ENCODE measurements around the gene TCEANC2. TPM values are rescaled to one million over a fixed set of nuclear protein-coding genes. Genes with fewer than 3 reads are reported as not detected.

Gene TCEANC2
- total RNA-seq, 1 donor, result 2.5 TPM

- Histone ChIP-seq H3K4me1 (ENCODE audit: insufficient read depth, low read length) (no peaks in the 10 kb centered on the region), H3K79me2 (ENCODE audit: insufficient read depth, low read length) (no peaks in the 10 kb centered on the region), H3K9me3 (ENCODE audit: low read depth, low read length) (no peaks in the 10 kb centered on the region), H3K27me3 (ENCODE audit: insufficient read depth, low read length) (peaks cover 34% of the 10 kb centered on the region), H2AFZ (ENCODE audit: low read length) (no peak overlapping the region), H4K20me1 (ENCODE audit: insufficient read depth, low read length) (no peaks in the 10 kb centered on the region), H3K36me3 (ENCODE audit: insufficient read depth, low read length) (no peaks in the 10 kb centered on the region), H3K27ac (ENCODE audit: low read depth, low read length) (no peak overlapping the region), H3K4me2 (ENCODE audit: insufficient read depth, low read length) (no peak overlapping the region), H3K4me3 (ENCODE audit: insufficient read depth, low read length) (no peak overlapping the region)
- DNase-seq (ENCODE audit: insufficient read length, low spot score, missing footprints), result peak; percentile 77
- TF ChIP-seq CTCF (IDR thresholded peaks at IDR 0.05; ENCODE audit: extremely low read depth, low read depth, low read length), result no peak
Observed at GRCh38 chr1:54011316-54012007, 41.9 kb upstream of the TCEANC2 start.

GRCh38 chr1:54012008-54012325 lies 41.4 kb upstream of the TCEANC2 start:
- no peaks in the 10 kb centered on the region for H3K79me2 ChIP-seq (ENCODE audit: insufficient read depth, low read length)
- TF ChIP-seq CTCF (IDR thresholded peaks at IDR 0.05; ENCODE audit: extremely low read depth, low read depth, low read length), result no peak
- no peaks in the 10 kb centered on the region for H3K4me1 ChIP-seq (ENCODE audit: insufficient read depth, low read length)
- H3K36me3 ChIP-seq (ENCODE audit: insufficient read depth, low read length), result no peaks in the 10 kb centered on the region
- H3K27ac ChIP-seq (ENCODE audit: low read depth, low read length), result no peak overlapping the region
- peaks cover 31% of the 10 kb centered on the region for H3K27me3 ChIP-seq (ENCODE audit: insufficient read depth, low read length)
- H3K4me3 ChIP-seq (ENCODE audit: insufficient read depth, low read length), result no peak overlapping the region
- H3K4me2 ChIP-seq (ENCODE audit: insufficient read depth, low read length), result no peak overlapping the region
- H2AFZ ChIP-seq (ENCODE audit: low read length), result no peak overlapping the region
- no peaks in the 10 kb centered on the region for H3K9me3 ChIP-seq (ENCODE audit: low read depth, low read length)
- DNase-seq (ENCODE audit: insufficient read length, low spot score, missing footprints), result no peak
- no peaks in the 10 kb centered on the region for H4K20me1 ChIP-seq (ENCODE audit: insufficient read depth, low read length)

GRCh38 chr1:54012863-54013262 lies 40.5 kb upstream of the TCEANC2 start:
- Histone ChIP-seq H3K4me1 (ENCODE audit: insufficient read depth, low read length) (no peaks in the 10 kb centered on the region), H3K79me2 (ENCODE audit: insufficient read depth, low read length) (no peaks in the 10 kb centered on the region), H3K9me3 (ENCODE audit: low read depth, low read length) (no peaks in the 10 kb centered on the region), H3K4me3 (ENCODE audit: insufficient read depth, low read length) (no peak overlapping the region), H4K20me1 (ENCODE audit: insufficient read depth, low read length) (no peaks in the 10 kb centered on the region), H3K27me3 (ENCODE audit: insufficient read depth, low read length) (peaks cover 33% of the 10 kb centered on the region), H3K36me3 (ENCODE audit: insufficient read depth, low read length) (no peaks in the 10 kb centered on the region), H2AFZ (ENCODE audit: low read length) (no peak overlapping the region), H3K4me2 (ENCODE audit: insufficient read depth, low read length) (no peak overlapping the region), H3K27ac (ENCODE audit: low read depth, low read length) (no peak overlapping the region)
- DNase-seq (ENCODE audit: insufficient read length, low spot score, missing footprints), result peak; percentile 72
- TF ChIP-seq CTCF (IDR thresholded peaks at IDR 0.05; ENCODE audit: extremely low read depth, low read depth, low read length), result no peak

- H2AFZ ChIP-seq (ENCODE audit: low read length), result no peak overlapping the region
- no peak for DNase-seq (ENCODE audit: insufficient read length, low spot score, missing footprints)
- no peaks in the 10 kb centered on the region for H4K20me1 ChIP-seq (ENCODE audit: insufficient read depth, low read length)
- H3K9me3 ChIP-seq (ENCODE audit: low read depth, low read length), result no peaks in the 10 kb centered on the region
- no peak for TF ChIP-seq CTCF (IDR thresholded peaks at IDR 0.05; ENCODE audit: extremely low read depth, low read depth, low read length)
- no peaks in the 10 kb centered on the region for H3K79me2 ChIP-seq (ENCODE audit: insufficient read depth, low read length)
- H3K27ac ChIP-seq (ENCODE audit: low read depth, low read length), result no peak overlapping the region
- H3K4me3 ChIP-seq (ENCODE audit: insufficient read depth, low read length), result no peak overlapping the region
- no peak overlapping the region for H3K4me2 ChIP-seq (ENCODE audit: insufficient read depth, low read length)
- H3K27me3 ChIP-seq (ENCODE audit: insufficient read depth, low read length), result peaks cover 35% of the 10 kb centered on the region
- no peaks in the 10 kb centered on the region for H3K36me3 ChIP-seq (ENCODE audit: insufficient read depth, low read length)
- no peaks in the 10 kb centered on the region for H3K4me1 ChIP-seq (ENCODE audit: insufficient read depth, low read length)
Observed at GRCh38 chr1:54013393-54014008, 39.9 kb upstream of the TCEANC2 start.

All from osteoblast (primary cell).